ENCODE results near the gene LSP1.

DNA sequence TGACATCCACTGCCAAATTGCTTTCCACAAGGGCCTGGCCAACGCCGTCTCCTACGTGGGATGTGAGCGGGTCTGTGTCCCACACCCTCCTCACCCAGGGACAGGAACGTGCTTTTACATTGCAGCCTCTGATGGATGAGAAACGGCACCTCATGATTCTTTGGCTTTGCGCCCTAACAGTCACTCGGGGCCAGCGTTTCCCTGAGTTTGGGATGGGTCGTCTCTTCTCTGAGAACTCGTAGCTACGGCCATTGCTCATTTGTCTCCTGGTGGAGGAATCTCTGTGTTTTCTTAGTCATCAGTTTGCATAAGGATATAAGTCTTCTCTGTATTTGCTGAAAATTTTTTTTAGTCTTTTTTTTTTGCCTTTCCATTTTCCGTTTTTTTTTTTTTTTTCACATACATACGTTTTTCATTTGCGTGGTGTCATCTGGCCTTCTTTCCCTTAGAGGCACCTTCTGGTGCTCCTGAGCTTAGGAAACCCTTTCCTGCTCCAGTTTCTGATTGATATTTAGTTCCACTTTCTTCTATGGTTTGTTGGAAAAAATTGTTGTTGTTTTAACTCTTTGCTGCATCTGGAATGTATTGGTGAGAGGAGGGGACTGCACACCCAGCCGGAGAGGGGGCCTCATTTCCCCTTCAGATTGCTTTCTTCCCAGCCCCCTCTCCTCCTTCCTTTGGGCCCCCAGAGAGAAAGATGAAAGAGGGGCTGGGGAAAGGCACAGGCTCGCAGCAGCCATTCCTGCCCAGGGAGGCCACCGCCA is 78.6 kb downstream of the LSP1 start:
- no peak for TF ChIP-seq EZH2 (IDR thresholded peaks at IDR 0.05; ENCODE audit: borderline replicate concordance, insufficient read depth, low read length, poor library complexity, severe bottlenecking)
- TF ChIP-seq, protein P1, sequence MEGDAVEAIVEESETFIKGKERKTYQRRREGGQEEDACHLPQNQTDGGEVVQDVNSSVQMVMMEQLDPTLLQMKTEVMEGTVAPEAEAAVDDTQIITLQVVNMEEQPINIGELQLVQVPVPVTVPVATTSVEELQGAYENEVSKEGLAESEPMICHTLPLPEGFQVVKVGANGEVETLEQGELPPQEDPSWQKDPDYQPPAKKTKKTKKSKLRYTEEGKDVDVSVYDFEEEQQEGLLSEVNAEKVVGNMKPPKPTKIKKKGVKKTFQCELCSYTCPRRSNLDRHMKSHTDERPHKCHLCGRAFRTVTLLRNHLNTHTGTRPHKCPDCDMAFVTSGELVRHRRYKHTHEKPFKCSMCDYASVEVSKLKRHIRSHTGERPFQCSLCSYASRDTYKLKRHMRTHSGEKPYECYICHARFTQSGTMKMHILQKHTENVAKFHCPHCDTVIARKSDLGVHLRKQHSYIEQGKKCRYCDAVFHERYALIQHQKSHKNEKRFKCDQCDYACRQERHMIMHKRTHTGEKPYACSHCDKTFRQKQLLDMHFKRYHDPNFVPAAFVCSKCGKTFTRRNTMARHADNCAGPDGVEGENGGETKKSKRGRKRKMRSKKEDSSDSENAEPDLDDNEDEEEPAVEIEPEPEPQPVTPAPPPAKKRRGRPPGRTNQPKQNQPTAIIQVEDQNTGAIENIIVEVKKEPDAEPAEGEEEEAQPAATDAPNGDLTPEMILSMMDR (IDR thresholded peaks at IDR 0.05; ENCODE audit: poor library complexity, severe bottlenecking): no peak
- TF ChIP-seq POLR2AphosphoS5 (IDR thresholded peaks at IDR 0.05): no peak
- TF ChIP-seq SMC3 (conservative IDR thresholded peaks at IDR 0.05; ENCODE audit: poor library complexity): no peak
- no peak for TF ChIP-seq MXI1 (conservative IDR thresholded peaks at IDR 0.05; ENCODE audit: poor library complexity, severe bottlenecking)
- TF ChIP-seq, protein P2, sequence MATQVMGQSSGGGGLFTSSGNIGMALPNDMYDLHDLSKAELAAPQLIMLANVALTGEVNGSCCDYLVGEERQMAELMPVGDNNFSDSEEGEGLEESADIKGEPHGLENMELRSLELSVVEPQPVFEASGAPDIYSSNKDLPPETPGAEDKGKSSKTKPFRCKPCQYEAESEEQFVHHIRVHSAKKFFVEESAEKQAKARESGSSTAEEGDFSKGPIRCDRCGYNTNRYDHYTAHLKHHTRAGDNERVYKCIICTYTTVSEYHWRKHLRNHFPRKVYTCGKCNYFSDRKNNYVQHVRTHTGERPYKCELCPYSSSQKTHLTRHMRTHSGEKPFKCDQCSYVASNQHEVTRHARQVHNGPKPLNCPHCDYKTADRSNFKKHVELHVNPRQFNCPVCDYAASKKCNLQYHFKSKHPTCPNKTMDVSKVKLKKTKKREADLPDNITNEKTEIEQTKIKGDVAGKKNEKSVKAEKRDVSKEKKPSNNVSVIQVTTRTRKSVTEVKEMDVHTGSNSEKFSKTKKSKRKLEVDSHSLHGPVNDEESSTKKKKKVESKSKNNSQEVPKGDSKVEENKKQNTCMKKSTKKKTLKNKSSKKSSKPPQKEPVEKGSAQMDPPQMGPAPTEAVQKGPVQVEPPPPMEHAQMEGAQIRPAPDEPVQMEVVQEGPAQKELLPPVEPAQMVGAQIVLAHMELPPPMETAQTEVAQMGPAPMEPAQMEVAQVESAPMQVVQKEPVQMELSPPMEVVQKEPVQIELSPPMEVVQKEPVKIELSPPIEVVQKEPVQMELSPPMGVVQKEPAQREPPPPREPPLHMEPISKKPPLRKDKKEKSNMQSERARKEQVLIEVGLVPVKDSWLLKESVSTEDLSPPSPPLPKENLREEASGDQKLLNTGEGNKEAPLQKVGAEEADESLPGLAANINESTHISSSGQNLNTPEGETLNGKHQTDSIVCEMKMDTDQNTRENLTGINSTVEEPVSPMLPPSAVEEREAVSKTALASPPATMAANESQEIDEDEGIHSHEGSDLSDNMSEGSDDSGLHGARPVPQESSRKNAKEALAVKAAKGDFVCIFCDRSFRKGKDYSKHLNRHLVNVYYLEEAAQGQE (IDR thresholded peaks at IDR 0.05; ENCODE audit: borderline replicate concordance): no peak
- no peak for TF ChIP-seq EP300 (conservative IDR thresholded peaks at IDR 0.05; ENCODE audit: poor library complexity, severe bottlenecking)
- TF ChIP-seq RAD21 (conservative IDR thresholded peaks at IDR 0.05): no peak
- no peak for TF ChIP-seq TAF1 (IDR thresholded peaks at IDR 0.05; ENCODE audit: low read depth)

All from neural cell (in vitro differentiated cells).